HG02970 (cell line): ENCODE results near the gene CABLES1.

Experiments used
- ATAC-seq: cut with Tn5 transposase; IDR thresholded peaks from one replicate; pipeline ENCODE4 v1.9.1; 2021; ENCODE audit warnings: mild to moderate bottlenecking, moderate library complexity, moderate number of reproducible peaks; ENCODE audit not compliant: unreplicated experiment, low FRiP score

The CABLES1 gene

GRCh38 chr18:23165271-23166068, 30.2 kb downstream of the CABLES1 start:
- ATAC-seq, result no peak

DNA sequence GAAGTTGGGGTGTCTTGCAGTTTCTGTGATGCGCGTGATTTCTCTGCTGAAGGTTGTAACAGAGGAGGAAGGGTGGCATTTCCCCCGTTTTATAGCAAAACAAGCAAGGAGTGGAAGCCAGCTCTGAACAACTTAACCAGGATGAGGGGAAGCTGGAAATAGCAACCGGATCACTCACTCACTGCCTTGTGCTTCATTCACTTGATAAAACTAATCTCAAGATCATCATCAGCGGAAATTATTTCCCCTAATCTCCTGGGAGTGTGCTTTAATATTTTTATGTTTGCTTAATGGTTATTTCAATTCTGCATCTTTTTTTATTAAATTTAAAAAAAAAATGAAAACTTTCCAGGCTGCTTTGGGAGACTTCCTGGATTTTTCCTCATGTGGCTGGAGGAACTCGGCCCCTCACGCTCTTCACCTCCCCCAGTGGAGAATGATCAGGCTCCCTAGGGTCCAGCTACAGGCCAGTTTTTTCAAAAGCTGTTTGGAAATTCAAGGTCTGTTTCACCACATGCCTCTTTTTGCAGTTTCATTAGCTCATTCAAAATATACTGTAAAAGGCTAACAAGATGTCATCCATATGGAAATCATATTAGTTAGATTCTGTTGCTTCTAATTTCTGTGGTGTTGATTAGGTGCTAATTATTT, 31.7 kb downstream of the CABLES1 start:
- ATAC-seq, result no peak

DNA sequence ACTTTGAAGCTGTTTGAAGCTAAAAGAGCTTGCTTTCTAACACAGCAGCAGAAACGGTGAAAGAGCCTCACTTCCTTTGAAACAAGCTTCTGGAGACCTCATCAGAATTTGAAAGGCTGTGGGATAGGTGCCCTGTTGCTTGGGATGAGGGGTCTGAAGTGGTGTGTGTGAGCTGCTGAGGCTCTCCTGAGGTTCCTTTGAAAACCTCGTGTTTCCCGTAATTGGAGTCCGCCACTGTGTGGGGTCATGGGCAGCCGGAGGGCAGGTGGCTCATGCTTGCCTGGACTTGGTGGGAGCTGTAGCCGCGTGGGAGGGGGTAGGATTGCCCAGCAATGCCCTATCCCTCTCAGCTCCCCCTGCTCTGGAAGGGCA, 34.4 kb downstream of the CABLES1 start:
- ATAC-seq, result no peak

- no peak for ATAC-seq
Measured at GRCh38 chr18:23170137-23170536, 34.9 kb downstream of the CABLES1 start.

DNA sequence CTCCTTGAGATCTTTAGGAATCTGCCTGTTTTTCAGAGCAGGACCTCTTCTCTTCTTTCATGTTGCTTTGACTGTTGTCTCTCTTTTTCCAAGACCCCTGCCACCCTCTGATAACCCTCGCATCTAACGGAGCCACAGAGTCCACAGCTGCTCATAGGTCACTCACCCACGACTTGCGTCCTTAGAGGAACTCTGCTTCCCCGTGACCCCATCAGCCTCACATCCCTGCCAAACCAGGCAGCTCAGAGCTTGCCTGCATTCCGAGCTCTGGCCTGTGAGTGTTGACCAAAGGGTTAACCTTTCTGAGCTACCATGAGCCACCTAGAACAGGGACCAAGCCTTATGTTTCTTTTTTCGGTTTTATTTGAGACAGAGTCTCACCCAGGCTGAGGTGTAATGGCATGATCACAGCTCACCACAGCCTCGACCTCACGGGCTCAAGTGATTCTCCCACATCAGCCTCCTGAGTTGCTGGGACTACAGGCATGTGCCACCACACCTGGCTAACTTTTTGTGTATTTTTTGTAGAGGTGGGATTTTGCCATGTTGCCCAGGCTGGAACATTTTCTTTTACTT, 36.4 kb downstream of the CABLES1 start:
- no peak for ATAC-seq

GRCh38 chr18:23172591-23173380, 37.5 kb downstream of the CABLES1 start:
- no peak for ATAC-seq

- ATAC-seq, result no peak
Measured at GRCh38 chr18:23173912-23174311, 38.6 kb downstream of the CABLES1 start.

DNA sequence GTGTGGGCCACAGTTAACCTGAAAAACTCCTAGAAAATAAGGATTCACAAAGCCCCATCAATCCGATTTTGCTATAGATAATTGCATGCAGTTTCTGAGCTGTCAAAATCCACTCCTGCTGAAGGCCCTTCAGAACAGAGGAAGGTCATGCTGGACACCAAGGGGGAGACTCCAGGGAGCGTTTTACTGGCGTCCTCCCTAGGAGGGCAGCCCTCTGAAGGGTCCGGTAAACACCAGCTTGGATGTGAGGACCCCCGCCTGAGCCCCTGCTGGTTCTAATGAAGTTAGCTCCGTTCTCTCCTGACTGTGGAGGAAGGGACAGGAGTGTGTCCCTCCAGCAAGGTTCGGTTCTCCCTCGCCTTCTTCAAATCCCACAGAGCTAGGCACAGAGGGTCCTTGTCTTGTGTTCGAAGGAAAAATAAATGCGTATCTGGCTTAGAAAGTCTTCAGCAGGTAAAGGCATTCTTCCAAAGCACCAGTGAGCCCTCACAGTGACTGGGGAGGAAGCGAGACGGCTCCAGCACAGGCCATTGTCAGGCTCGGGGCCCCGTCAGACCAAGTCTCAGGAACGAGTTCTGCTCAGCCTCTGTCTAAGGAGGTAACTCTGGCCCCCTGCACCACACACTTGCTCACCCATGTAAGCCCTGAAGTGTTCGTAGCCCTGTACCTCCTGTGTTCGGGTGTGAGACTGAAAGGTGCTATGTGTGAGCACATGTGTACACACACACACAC, 41.6 kb downstream of the CABLES1 start:
- no peak for ATAC-seq

DNA sequence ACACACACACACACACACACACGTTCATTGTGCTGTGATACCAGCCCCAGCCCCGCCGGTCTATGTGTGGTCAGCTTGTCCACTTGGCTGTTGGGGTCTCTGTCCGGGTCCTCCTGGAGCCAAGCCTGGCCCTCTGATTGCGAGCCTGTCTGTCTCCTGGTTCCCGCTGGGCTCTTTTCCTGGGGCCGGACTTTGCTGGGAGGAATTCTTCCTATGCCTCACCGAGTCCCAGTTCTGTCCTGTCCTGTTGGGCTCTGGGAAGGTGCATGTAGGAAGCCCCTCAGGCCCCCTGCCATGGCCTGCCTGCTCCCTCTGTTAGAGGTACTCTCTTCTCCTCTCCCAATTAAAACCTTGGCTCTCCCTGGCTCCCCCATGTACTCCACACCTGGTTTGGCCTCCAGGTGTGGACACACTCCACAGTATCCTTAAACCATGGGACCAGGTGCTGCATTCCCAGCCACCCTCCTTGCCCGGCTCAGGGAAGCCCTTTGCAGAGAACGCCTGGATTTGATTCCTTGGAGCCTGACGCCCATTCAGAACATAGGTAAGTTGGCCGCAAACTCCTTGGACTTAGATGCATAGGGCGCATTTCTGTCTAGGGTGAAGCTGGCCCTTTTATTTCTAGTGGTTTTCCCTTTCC, 42.3 kb downstream of the CABLES1 start:
- no peak for ATAC-seq

DNA sequence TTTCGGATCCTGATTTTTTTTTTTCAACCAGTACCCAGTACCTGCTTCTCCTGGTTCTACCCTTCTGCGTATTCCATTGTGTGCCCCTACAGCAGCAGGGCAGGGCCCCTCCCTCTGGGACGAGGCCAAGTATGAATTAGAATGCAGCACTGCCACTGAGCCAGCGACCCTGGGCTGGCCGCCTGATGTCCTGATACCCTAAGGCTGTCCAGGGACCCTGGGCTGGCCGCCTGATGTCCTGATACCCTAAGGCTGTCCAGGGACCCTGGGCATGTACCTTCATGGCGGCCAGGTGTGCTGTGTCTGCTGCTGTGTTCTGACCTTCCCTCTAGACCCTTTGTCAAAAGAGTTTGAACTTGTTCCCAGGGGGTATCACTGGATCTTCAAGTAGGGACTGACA, 42.9 kb downstream of the CABLES1 start:
- no peak for ATAC-seq

DNA sequence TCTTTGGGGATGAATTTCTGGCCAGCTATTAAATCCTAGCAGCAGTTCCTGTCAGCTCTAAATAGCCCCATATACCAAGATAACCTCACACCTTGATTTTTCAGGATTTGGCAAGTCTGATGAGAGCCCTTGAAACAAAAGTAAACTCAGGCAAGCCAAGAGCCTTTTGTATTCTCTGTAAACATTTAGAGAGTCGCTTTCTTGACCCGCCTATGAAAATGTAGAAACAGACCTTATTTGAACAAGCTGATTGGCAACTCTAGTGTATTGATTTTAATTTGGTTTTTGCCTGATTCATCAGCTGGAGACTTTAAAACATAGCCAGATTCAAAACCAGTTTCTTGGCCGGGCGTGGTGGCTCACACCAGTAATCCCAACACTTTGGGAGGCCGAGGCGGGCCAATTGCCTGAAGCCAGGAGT, 43.4 kb downstream of the CABLES1 start:
- no peak for ATAC-seq

- no peak for ATAC-seq
Measured at GRCh38 chr18:23179416-23179815, 44.1 kb downstream of the CABLES1 start.

- no peak for ATAC-seq
Measured at GRCh38 chr18:23181547-23181946, 46.3 kb downstream of the CABLES1 start.

DNA sequence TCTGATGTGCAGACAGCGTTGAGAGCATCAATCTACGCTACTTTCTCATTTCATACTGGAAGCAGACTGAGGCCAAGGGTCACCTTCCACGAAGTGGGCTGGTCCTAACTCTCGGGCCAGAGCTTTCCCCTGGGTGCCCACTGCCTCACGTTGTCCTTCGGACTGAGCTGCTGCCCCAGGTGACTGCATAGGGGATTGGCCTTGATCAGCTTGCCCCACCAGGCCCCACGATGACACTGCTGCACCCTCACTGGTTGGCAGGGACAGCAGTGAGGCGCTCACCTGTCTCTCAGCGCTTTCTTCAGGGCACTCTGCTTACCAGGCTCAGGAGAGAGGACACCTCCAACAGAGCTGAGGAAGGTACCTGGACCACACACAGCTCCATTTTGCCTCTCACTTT, 47.3 kb downstream of the CABLES1 start:
- no peak for ATAC-seq

DNA sequence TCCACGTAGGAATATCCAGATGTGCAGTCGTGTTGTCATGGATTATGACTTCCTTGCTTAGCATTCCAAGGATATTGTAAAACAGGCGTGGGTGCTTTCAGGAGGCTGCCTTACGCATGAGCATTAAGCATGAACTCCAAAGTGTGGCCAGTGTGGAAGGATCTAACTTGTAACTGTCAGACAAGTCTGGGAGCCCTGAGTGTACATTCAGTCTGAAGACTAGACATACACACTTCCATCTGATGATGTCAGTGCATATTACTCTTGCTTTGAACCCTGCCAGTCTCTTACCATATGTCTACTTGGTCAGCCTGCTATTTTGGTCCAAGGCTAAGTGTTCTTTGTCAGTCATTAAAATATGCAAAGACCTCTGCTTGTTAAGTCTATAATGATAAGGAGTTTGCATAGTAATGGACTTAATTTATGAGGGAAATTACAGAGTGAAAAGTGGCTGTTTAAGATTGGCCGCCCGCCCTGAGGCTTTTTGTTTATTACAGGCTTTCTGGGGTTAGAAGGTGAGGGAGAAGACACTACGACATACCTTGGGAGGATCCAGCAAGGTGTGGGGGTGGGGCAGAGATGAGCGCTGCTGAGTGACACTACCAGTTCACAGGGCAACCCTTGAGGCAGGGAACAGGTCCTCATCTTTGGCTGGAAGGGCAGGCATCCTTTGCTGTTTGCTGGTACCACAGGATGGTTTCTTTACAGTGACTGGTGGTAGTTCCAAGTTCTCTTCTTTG, 48.3 kb downstream of the CABLES1 start:
- no peak for ATAC-seq

DNA sequence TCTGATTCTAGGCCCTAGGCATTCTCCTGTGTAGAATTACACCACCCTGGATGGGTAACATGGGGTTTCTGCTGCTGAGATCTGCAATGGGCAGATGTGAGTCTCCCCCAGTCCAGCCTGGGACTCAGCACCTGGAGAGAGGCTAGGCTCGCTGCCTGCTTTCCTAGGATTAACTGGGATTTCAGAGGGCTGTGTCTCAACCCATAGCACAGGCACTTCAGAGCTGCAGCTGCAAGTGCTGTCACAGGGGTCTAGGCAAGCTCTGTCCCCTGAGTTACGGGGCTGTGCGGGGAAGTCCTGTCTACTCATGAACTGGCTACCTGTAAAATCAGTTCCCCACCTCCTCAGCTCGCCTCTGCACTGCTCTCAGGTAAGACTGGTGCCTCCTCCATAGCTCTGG, 51.5 kb downstream of the CABLES1 start:
- no peak for ATAC-seq

DNA sequence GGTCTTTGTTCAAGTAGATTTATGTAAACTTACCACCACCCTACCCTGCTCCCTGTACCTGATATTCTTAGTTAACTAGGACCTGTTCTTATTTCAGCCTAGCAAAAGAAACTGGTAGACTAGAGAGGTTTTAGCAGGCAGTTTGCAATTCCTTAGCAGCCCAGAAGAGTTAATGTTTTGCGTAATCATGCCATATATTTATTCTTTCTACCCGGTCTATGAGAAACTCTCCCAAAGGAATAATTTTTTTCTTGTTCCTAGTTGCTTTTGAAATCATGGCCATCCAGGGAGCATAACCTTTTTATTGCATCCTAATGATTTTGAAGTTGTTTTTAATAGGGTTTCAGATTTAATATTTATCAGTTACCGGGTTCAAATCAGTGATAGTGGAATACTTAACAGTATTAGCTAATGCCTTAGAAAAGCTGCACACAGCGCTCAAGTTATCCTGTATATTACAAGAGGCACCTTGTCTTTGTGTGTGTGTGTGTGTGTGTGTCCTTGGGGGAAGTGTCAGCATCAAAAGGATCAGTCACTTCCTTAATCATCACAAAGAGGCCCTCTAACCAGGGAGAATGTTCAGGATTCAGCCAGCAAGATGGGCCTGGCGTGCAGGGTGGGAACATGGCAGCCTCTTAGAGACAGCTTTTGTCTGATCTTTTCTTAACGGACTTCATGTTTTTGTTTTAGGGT, 52.9 kb downstream of the CABLES1 start:
- no peak for ATAC-seq

- no peak for ATAC-seq
Measured at GRCh38 chr18:23189099-23189498, 53.8 kb downstream of the CABLES1 start.
